H54 (cell line): ENCODE measurements around the gene CTIF.

Experiments used
- DNase-seq: peaks from one replicate; pipeline ENCODE4 v3.0.0; 2011; ENCODE audit warnings: low spot score, mixed read lengths; ENCODE audit not compliant: insufficient read length
- FAIRE-seq: peaks from 3 replicates; lab custom pipeline; 2011; peaks lifted over from hg19 to GRCh38; lab: Jason Lieb, UNC
- POLR2A ChIP-seq: IDR thresholded peaks from 2 replicates; pipeline ENCODE4 v1.6.1; 2011; ENCODE audit warnings: low read depth, mild to moderate bottlenecking, low read length

Gene CTIF

GRCh38 chr18:48525671-48526070, 13.2 kb upstream of the CTIF start:
- FAIRE-seq (no peak), DNase-seq (no peak)
- TF ChIP-seq POLR2A = no peak

- no peak for TF ChIP-seq POLR2A
- DNase-seq (no peak), FAIRE-seq (no peak)
Observed at GRCh38 chr18:48527461-48527860, 11.4 kb upstream of the CTIF start.

GRCh38 chr18:48528861-48529260, 10.0 kb upstream of the CTIF start:
- no peak for FAIRE-seq
- no peak for DNase-seq
- TF ChIP-seq POLR2A = no peak

- no peak for FAIRE-seq
- no peak for DNase-seq
- no peak for TF ChIP-seq POLR2A
Observed at GRCh38 chr18:48529796-48530195, 9.0 kb upstream of the CTIF start.

GRCh38 chr18:48530399-48531081, 8.3 kb upstream of the CTIF start:
- no peak for FAIRE-seq
- no peak for DNase-seq
- TF ChIP-seq POLR2A = no peak

GRCh38 chr18:48531082-48531403, 7.8 kb upstream of the CTIF start:
- no peak for FAIRE-seq
- TF ChIP-seq POLR2A = no peak
- DNase-seq = no peak

GRCh38 chr18:48531908-48532307, 6.9 kb upstream of the CTIF start:
- no peak for TF ChIP-seq POLR2A
- no peak for DNase-seq
- FAIRE-seq = no peak

- FAIRE-seq (no peak), DNase-seq (no peak)
- TF ChIP-seq POLR2A = no peak
Observed at GRCh38 chr18:48533340-48534070, 5.3 kb upstream of the CTIF start.

GRCh38 chr18:48534364-48534763, 4.5 kb upstream of the CTIF start:
- FAIRE-seq = no peak
- no peak for TF ChIP-seq POLR2A
- no peak for DNase-seq

- no peak for TF ChIP-seq POLR2A
- FAIRE-seq (no peak), DNase-seq (no peak)
Observed at GRCh38 chr18:48535956-48536355, 2.9 kb upstream of the CTIF start.

GRCh38 chr18:48536516-48536915, 2.3 kb upstream of the CTIF start:
- DNase-seq (no peak), FAIRE-seq (no peak)
- no peak for TF ChIP-seq POLR2A

- no peak for TF ChIP-seq POLR2A
- FAIRE-seq (no peak), DNase-seq (no peak)
Observed at GRCh38 chr18:48539406-48540250, 797 bp downstream of the CTIF start.

GRCh38 chr18:48540251-48541025, 1.6 kb downstream of the CTIF start:
- no peak for TF ChIP-seq POLR2A
- FAIRE-seq = no peak
- peak; percentile 47 for DNase-seq

GRCh38 chr18:48541026-48541746, 2.4 kb downstream of the CTIF start:
- FAIRE-seq (no peak), DNase-seq (peak; percentile 48)
- 0 out of 2 replicates have a peak, but pooled peaks have one; percentile 14 for TF ChIP-seq POLR2A
